HCT116 (cell line): ENCODE data around the gene SUN2. TPM values are rescaled to one million over a fixed set of nuclear protein-coding genes. Genes with fewer than 3 reads are reported as not detected.

Experiments
- ATAC-seq: fragments of 200-7000 bp; cut with Tn5 transposase; 2 replicates; pipeline ENCODE4 v1.9.1; 2020; ENCODE audit warnings: mild to moderate bottlenecking, moderate library complexity
- BruUV-seq: library from RNA; stranded (reverse); fragments of 400-500 nt; replicated peaks from 2 replicates; lab custom pipeline; 2021; lab: Mats Ljungman, UMichigan
- CTCF ChIA-PET: fragments of 300-600 bp; sonication (Branson Sonifier 250); formaldehyde crosslinking; loops from one replicate; lab custom pipeline; 2021; ENCODE audit warnings: antibody characterized with exemption; lab: Charles Lee
- POLR2A ChIA-PET: fragments of 300-600, 350-600 bp; sonication (Branson Sonifier 250); formaldehyde crosslinking; loops from one replicate; lab custom pipeline; 2021; ENCODE audit warnings: antibody characterized with exemption; lab: Charles Lee
- RAD21 ChIA-PET, 2 experiments: fragments of 300-600 bp; sonication (Branson Sonifier 250); formaldehyde crosslinking; loops; one replicate each; lab custom pipeline; 2023; ENCODE audit warnings: low total read pairs in 2 of 2; ENCODE audit not compliant: uncharacterized antibody in 2 of 2, unreplicated experiment in 2 of 2, low non-redundant PET in 1 of 2; lab: Charles Lee
- DNase-seq: peaks from one replicate; pipeline ENCODE4 v3.0.0-alpha.2; 2010; ENCODE audit warnings: low read depth, low spot score
- H2AFZ ChIP-seq: fragments of 200-600 bp; shearing (Covaris generic), sonication (generic); 2 replicates; pipeline ENCODE4 v1.6.1; 2017; ENCODE audit warnings: low read depth, mixed run types, mixed read lengths, antibody characterized with exemption, low read length; ENCODE audit not compliant: poor library complexity, severe bottlenecking
- H3K27ac ChIP-seq: 2 replicates; pipeline ENCODE4 v1.5.1; 2012; ENCODE audit warnings: low read depth, low read length
- H3K27me3 ChIP-seq: fragments of 200-600 bp; sonication (generic); 2 replicates; pipeline ENCODE4 v1.6.1; 2016; ENCODE audit warnings: mixed run types, low read length, mixed read lengths; ENCODE audit not compliant: insufficient read depth
- H3K36me3 ChIP-seq, 2 experiments: fragments of 200-500 bp in 1 of 2; fragments of 200-600 bp in 1 of 2; sonication (Bioruptor generic) in 1 of 2; sonication (generic) in 1 of 2; 2 replicates each; pipeline versions ENCODE4 v1.5.1 to v1.6.1; 2014 to 2016; ENCODE audit warnings: low read length in 2 of 2, inconsistent platforms in 1 of 2, mixed read lengths in 1 of 2, mixed run types in 1 of 2; ENCODE audit not compliant: insufficient read depth in 2 of 2, control insufficient read depth in 1 of 2
- H3K4me1 ChIP-seq, 2 experiments: fragments of 200-600 bp in 1 of 2; sonication (generic) in 1 of 2; 2 replicates each; pipeline versions ENCODE4 v1.5.1 to v1.6.1; 2012 to 2017; ENCODE audit warnings: low read length in 2 of 2, inconsistent platforms in 1 of 2, mild to moderate bottlenecking in 1 of 2, mixed read lengths in 1 of 2, mixed run types in 1 of 2, moderate library complexity in 1 of 2; ENCODE audit not compliant: insufficient read depth in 2 of 2, control insufficient read depth in 1 of 2
- H3K4me2 ChIP-seq: fragments of 200-600 bp; sonication (generic); 2 replicates; pipeline ENCODE4 v1.6.1; 2017; ENCODE audit warnings: mixed run types, low read length, mixed read lengths
- H3K4me3 ChIP-seq, 2 experiments: fragments of 200-600 bp in 1 of 2; sonication (generic) in 1 of 2; replicated peaks in 1 of 2; 2 replicates each; pipeline ENCODE4 v1.5.1; 2011 to 2016; ENCODE audit warnings: low read length in 2 of 2, control low read depth in 1 of 2, low read depth in 1 of 2, mild to moderate bottlenecking in 1 of 2, mixed read lengths in 1 of 2, mixed run types in 1 of 2
- H3K79me2 ChIP-seq: fragments of 200-600 bp; sonication (generic); 2 replicates; pipeline ENCODE4 v1.6.1; 2017; ENCODE audit warnings: mild to moderate bottlenecking, mixed run types, low read length, moderate library complexity, mixed read lengths; ENCODE audit not compliant: insufficient read depth
- H3K9ac ChIP-seq: fragments of 200-600 bp; sonication (generic); 2 replicates; pipeline ENCODE4 v1.6.1; 2016; ENCODE audit warnings: low read length, mixed read lengths
- H3K9me2 ChIP-seq: fragments of 200-600 bp; sonication (generic), shearing (Covaris generic); 2 replicates; pipeline ENCODE4 v1.6.1; 2017; ENCODE audit warnings: mixed run types, mild to moderate bottlenecking, moderate library complexity; ENCODE audit not compliant: insufficient read depth
- H3K9me3 ChIP-seq, 2 experiments: fragments of 200-500 bp in 1 of 2; fragments of 200-600 bp in 1 of 2; sonication (Bioruptor generic) in 1 of 2; sonication (generic) in 1 of 2; 2 replicates each; pipeline ENCODE4 v1.6.1; 2014 to 2017; ENCODE audit warnings: low read length in 2 of 2, mixed read lengths in 2 of 2, inconsistent platforms in 1 of 2, low read depth in 1 of 2, mild to moderate bottlenecking in 1 of 2, mixed run types in 1 of 2, moderate library complexity in 1 of 2; ENCODE audit not compliant: control insufficient read depth in 1 of 2, insufficient read depth in 1 of 2
- H4K20me1 ChIP-seq: fragments of 200-600 bp; sonication (generic), shearing (Covaris generic); 2 replicates; pipeline ENCODE4 v1.6.1; 2017; ENCODE audit warnings: mixed run types, mild to moderate bottlenecking, moderate library complexity; ENCODE audit not compliant: insufficient read depth
- CBX3 ChIP-seq: IDR thresholded peaks from 2 replicates; pipeline ENCODE4 v1.6.1; 2012; ENCODE audit warnings: low read depth
- ELF1 ChIP-seq: IDR thresholded peaks from 2 replicates; pipeline ENCODE4 v1.6.1; 2012; ENCODE audit warnings: low read depth, borderline replicate concordance
- EZH2phosphoT487 ChIP-seq: fragments of 200-600 bp; IDR thresholded peaks from 2 replicates; pipeline ENCODE4 v1.6.1; 2018; ENCODE audit warnings: antibody characterized with exemption, borderline replicate concordance
- FOSL1 ChIP-seq: IDR thresholded peaks from 2 replicates; pipeline ENCODE4 v1.6.1; 2012; ENCODE audit warnings: low read depth
- JUND ChIP-seq: IDR thresholded peaks from 2 replicates; pipeline ENCODE4 v1.6.1; 2012
- POLR2A ChIP-seq: IDR thresholded peaks from 2 replicates; pipeline ENCODE4 v1.7.0; 2011; ENCODE audit warnings: borderline replicate concordance; ENCODE audit not compliant: insufficient read depth, insufficient read length; ENCODE audit errors: extremely low read depth
- POLR2AphosphoS5 ChIP-seq: IDR thresholded peaks from 2 replicates; pipeline ENCODE4 v1.6.1; 2011; ENCODE audit warnings: mild to moderate bottlenecking, low read depth, low read length, moderate library complexity
- RAD21 ChIP-seq: IDR thresholded peaks from 2 replicates; pipeline ENCODE4 v1.6.1; 2012; ENCODE audit warnings: low read depth, mild to moderate bottlenecking
- SIN3A ChIP-seq: IDR thresholded peaks from 2 replicates; pipeline ENCODE4 v1.6.1; 2012; ENCODE audit warnings: low read depth
- SP1 ChIP-seq: IDR thresholded peaks from 2 replicates; pipeline ENCODE4 v1.6.1; 2012; ENCODE audit warnings: low read depth
- SRF ChIP-seq: IDR thresholded peaks from 2 replicates; pipeline ENCODE4 v1.6.1; 2012; ENCODE audit warnings: low read depth
- TCF7L2 ChIP-seq: IDR thresholded peaks from 2 replicates; pipeline ENCODE4 v1.7.0; 2011; ENCODE audit warnings: borderline replicate concordance, inconsistent platforms; ENCODE audit not compliant: insufficient read depth, insufficient read length; ENCODE audit errors: extremely low read depth
- YY1 ChIP-seq: IDR thresholded peaks from 2 replicates; pipeline ENCODE4 v1.6.1; 2011; ENCODE audit warnings: low read length, low read depth, moderate library complexity, mild to moderate bottlenecking; ENCODE audit not compliant: insufficient replicate concordance; ENCODE audit errors: extremely low read depth
- ZFX ChIP-seq: fragments of 450-650 bp; IDR thresholded peaks from 2 replicates; pipeline ENCODE4 v1.6.1; 2017
- intact Hi-C: fragments of 100-400 bp; cut with micrococcal nuclease; formaldehyde crosslinking; loops from 2 replicates; pipeline ENCODE4 v1.10.0; 2022
- total RNA-seq: library from RNA; stranded (reverse); gene quantifications from one replicate; pipeline ENCODE4 v1.2.1, GENCODE V29; 2021; ENCODE audit not compliant: unreplicated experiment
- TF ChIP-seq, protein P1 (sequence below): IDR thresholded peaks from 2 replicates; pipeline ENCODE4 v1.6.1; 2011; ENCODE audit warnings: mild to moderate bottlenecking, low read length, moderate library complexity; ENCODE audit not compliant: insufficient replicate concordance; ENCODE audit errors: extremely low read depth
- TF ChIP-seq, protein P2 (sequence below), 3 experiments: fragments of 200-600 bp in 1 of 3; sonication (generic) in 1 of 3; IDR thresholded peaks in 2 of 3; conservative IDR thresholded peaks in 1 of 3; 2 replicates each; pipeline ENCODE4 v1.5.1; 2012 to 2017; ENCODE audit warnings: low read depth in 2 of 3, low read length in 2 of 3, antibody characterized with exemption in 1 of 3, borderline replicate concordance in 1 of 3, control low read depth in 1 of 3, mild to moderate bottlenecking in 1 of 3, mixed read lengths in 1 of 3, mixed run types in 1 of 3, moderate library complexity in 1 of 3; ENCODE audit not compliant: insufficient read depth in 1 of 3
- TF ChIP-seq, protein P3 (sequence below): IDR thresholded peaks from 2 replicates; pipeline ENCODE4 v1.6.1; 2012
- TF ChIP-seq, protein P4 (sequence below): IDR thresholded peaks from 2 replicates; pipeline ENCODE4 v1.6.1; 2012; ENCODE audit warnings: low read depth

The SUN2 gene
- total RNA-seq, 1 experiment from 2014 or later, result 71.6 TPM

DNA sequence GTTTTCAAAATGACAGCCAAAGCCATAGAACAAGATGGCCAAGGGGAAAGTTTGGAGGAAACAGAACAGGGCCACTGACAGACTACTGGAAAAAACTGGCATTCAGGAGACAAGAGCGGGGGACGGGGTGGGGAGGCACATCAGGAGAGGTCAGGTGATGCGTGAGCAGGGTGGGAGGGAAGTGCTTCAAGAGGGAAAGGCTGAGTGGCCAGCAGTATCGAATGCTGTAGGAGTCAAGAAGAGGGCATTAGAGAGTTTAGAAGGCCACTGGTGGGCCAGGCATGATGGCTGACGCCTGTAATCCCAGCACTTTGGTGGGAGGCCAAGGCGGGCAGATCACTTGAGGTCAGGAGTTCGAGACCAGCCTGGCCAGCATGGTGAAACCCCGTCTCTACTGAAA is 41.9 kb downstream of the SUN2 start:
- no peak for DNase-seq
- H4K20me1 ChIP-seq, result no peaks in the 10 kb centered on the region
- no peak overlapping the region for H2AFZ ChIP-seq
- BruUV-seq, result no TSS peak
- H3K79me2 ChIP-seq, result peaks cover 72% of the 10 kb centered on the region
- no peaks in the 10 kb centered on the region for H3K27me3 ChIP-seq
- CTCF ChIA-PET, result interaction anchor here (1.5 kb wide), 1 partner anchor 11 kb away, joined by 6 read pairs; no protein-coding TSS in a partner anchor
- RAD21 ChIA-PET, result no interaction called here
- intact Hi-C loops, result no loop called here
- H3K9ac ChIP-seq, result no peak overlapping the region
- no peak overlapping the region for H3K27ac ChIP-seq
- TF ChIP-seq, protein P1, sequence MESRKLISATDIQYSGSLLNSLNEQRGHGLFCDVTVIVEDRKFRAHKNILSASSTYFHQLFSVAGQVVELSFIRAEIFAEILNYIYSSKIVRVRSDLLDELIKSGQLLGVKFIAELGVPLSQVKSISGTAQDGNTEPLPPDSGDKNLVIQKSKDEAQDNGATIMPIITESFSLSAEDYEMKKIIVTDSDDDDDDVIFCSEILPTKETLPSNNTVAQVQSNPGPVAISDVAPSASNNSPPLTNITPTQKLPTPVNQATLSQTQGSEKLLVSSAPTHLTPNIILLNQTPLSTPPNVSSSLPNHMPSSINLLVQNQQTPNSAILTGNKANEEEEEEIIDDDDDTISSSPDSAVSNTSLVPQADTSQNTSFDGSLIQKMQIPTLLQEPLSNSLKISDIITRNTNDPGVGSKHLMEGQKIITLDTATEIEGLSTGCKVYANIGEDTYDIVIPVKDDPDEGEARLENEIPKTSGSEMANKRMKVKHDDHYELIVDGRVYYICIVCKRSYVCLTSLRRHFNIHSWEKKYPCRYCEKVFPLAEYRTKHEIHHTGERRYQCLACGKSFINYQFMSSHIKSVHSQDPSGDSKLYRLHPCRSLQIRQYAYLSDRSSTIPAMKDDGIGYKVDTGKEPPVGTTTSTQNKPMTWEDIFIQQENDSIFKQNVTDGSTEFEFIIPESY, result no peak
- TF ChIP-seq POLR2A (no peak), POLR2AphosphoS5 (no peak), ZFX (no peak), ELF1 (no peak), EZH2phosphoT487 (no peak), SIN3A (no peak), YY1 (no peak), SP1 (no peak), SRF (no peak), RAD21 (no peak), JUND (no peak), CBX3 (no peak), TCF7L2 (no peak), FOSL1 (no peak)
- TF ChIP-seq, protein P2, sequence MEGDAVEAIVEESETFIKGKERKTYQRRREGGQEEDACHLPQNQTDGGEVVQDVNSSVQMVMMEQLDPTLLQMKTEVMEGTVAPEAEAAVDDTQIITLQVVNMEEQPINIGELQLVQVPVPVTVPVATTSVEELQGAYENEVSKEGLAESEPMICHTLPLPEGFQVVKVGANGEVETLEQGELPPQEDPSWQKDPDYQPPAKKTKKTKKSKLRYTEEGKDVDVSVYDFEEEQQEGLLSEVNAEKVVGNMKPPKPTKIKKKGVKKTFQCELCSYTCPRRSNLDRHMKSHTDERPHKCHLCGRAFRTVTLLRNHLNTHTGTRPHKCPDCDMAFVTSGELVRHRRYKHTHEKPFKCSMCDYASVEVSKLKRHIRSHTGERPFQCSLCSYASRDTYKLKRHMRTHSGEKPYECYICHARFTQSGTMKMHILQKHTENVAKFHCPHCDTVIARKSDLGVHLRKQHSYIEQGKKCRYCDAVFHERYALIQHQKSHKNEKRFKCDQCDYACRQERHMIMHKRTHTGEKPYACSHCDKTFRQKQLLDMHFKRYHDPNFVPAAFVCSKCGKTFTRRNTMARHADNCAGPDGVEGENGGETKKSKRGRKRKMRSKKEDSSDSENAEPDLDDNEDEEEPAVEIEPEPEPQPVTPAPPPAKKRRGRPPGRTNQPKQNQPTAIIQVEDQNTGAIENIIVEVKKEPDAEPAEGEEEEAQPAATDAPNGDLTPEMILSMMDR (IDR thresholded peaks at IDR 0.05 in 2 of 3, conservative IDR thresholded peaks at IDR 0.05 in 1 of 3; ENCODE audit: borderline replicate concordance in 1 of 3, insufficient read depth in 1 of 3, low read depth in 2 of 3, low read length in 2 of 3), result no peak
- TF ChIP-seq, protein P3, sequence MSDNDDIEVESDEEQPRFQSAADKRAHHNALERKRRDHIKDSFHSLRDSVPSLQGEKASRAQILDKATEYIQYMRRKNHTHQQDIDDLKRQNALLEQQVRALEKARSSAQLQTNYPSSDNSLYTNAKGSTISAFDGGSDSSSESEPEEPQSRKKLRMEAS, result no peak
- TF ChIP-seq, protein P4, sequence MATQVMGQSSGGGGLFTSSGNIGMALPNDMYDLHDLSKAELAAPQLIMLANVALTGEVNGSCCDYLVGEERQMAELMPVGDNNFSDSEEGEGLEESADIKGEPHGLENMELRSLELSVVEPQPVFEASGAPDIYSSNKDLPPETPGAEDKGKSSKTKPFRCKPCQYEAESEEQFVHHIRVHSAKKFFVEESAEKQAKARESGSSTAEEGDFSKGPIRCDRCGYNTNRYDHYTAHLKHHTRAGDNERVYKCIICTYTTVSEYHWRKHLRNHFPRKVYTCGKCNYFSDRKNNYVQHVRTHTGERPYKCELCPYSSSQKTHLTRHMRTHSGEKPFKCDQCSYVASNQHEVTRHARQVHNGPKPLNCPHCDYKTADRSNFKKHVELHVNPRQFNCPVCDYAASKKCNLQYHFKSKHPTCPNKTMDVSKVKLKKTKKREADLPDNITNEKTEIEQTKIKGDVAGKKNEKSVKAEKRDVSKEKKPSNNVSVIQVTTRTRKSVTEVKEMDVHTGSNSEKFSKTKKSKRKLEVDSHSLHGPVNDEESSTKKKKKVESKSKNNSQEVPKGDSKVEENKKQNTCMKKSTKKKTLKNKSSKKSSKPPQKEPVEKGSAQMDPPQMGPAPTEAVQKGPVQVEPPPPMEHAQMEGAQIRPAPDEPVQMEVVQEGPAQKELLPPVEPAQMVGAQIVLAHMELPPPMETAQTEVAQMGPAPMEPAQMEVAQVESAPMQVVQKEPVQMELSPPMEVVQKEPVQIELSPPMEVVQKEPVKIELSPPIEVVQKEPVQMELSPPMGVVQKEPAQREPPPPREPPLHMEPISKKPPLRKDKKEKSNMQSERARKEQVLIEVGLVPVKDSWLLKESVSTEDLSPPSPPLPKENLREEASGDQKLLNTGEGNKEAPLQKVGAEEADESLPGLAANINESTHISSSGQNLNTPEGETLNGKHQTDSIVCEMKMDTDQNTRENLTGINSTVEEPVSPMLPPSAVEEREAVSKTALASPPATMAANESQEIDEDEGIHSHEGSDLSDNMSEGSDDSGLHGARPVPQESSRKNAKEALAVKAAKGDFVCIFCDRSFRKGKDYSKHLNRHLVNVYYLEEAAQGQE, result no peak
- POLR2A ChIA-PET, result no interaction called here
- ATAC-seq, result no peak
- no peak overlapping the region for H3K4me2 ChIP-seq
- peaks cover 11 to 18% of the 10 kb centered on the region in 2 experiments for H3K4me1 ChIP-seq
- H3K36me3 ChIP-seq, result peaks cover 6 to 16% of the 10 kb centered on the region in 2 experiments; a peak in 3 of 4 replicates
- H3K4me3 ChIP-seq, result no peak overlapping the region
- no peaks in the 10 kb centered on the region for H3K9me2 ChIP-seq
- no peaks in the 10 kb centered on the region for H3K9me3 ChIP-seq
